Osteoblast (primary cell): ENCODE results near the gene RHOT2. TPM values are rescaled to one million over a fixed set of nuclear protein-coding genes. Genes with fewer than 3 reads are reported as not detected.
A peak's percentile ranks its signal among the peaks of the same experiment; 100 is the strongest.

ENCODE experiments used
- DNase-seq: peaks from one replicate; pipeline ENCODE4 v3.0.0; 2011; ENCODE audit warnings: low spot score, mixed read lengths; ENCODE audit not compliant: insufficient read length; ENCODE audit errors: missing footprints
- H2AFZ ChIP-seq: 2 replicates; pipeline ENCODE4 v1.6.0; 2011; ENCODE audit warnings: mild to moderate bottlenecking, low read length
- H3K27ac ChIP-seq: 2 replicates; pipeline ENCODE4 v1.5.1; 2011; ENCODE audit warnings: mild to moderate bottlenecking, low read depth, low read length, moderate library complexity
- H3K27me3 ChIP-seq: 2 replicates; pipeline ENCODE4 v1.6.0; 2012; ENCODE audit warnings: mild to moderate bottlenecking, control low read depth, inconsistent platforms, low read length, moderate library complexity; ENCODE audit not compliant: insufficient read depth
- H3K36me3 ChIP-seq: 2 replicates; pipeline ENCODE4 v1.5.1; 2011; ENCODE audit warnings: mild to moderate bottlenecking, low read length, control low read depth, moderate library complexity; ENCODE audit not compliant: insufficient read depth
- H3K4me1 ChIP-seq: 2 replicates; pipeline ENCODE4 v1.5.1; 2011; ENCODE audit warnings: mild to moderate bottlenecking, low read length, control low read depth, moderate library complexity; ENCODE audit not compliant: insufficient read depth
- H3K4me2 ChIP-seq: 2 replicates; pipeline ENCODE4 v1.6.0; 2011; ENCODE audit warnings: mild to moderate bottlenecking, low read length; ENCODE audit not compliant: insufficient read depth
- H3K4me3 ChIP-seq: fragments of 200-600 bp; sonication (generic); 3 replicates; pipeline ENCODE4 v1.5.1; 2012; ENCODE audit warnings: mild to moderate bottlenecking, low read length, inconsistent platforms; ENCODE audit not compliant: insufficient read depth
- H3K79me2 ChIP-seq: 2 replicates; pipeline ENCODE4 v1.6.0; 2012; ENCODE audit warnings: mild to moderate bottlenecking, low read length, control low read depth, inconsistent platforms; ENCODE audit not compliant: insufficient read depth
- H3K9me3 ChIP-seq: 2 replicates; pipeline ENCODE4 v1.5.1; 2011; ENCODE audit warnings: low read depth, low read length, control low read depth
- H4K20me1 ChIP-seq: 2 replicates; pipeline ENCODE4 v1.6.0; 2012; ENCODE audit warnings: mild to moderate bottlenecking, low read length, control low read depth; ENCODE audit not compliant: insufficient read depth
- CTCF ChIP-seq: IDR thresholded peaks from 2 replicates; pipeline ENCODE4 v1.5.1; 2011; ENCODE audit warnings: mild to moderate bottlenecking, low read depth, low read length, moderate library complexity; ENCODE audit errors: extremely low read depth
- total RNA-seq: library from RNA; depleted of rRNA; stranded (reverse); fragments of >200 nt; gene quantifications from 2 replicates; pipeline ENCODE4 v1.2.3, GENCODE V29; 2012

The RHOT2 gene
- total RNA-seq, 1 donor: 42.0 TPM

- no peak overlapping the region for H3K4me3 ChIP-seq
Observed at GRCh38 chr16:700684-701584, 33.0 kb downstream of the RHOT2 start.

GRCh38 chr16:702341-702740, 34.4 kb downstream of the RHOT2 start:
- Histone ChIP-seq H3K4me1 (no peaks in the 10 kb centered on the region), H3K36me3 (no peaks in the 10 kb centered on the region), H3K79me2 (no peaks in the 10 kb centered on the region), H3K27ac (no peak overlapping the region), H2AFZ (no peak overlapping the region), H3K4me3 (no peak overlapping the region), H3K27me3 (peaks cover 57% of the 10 kb centered on the region), H3K4me2 (no peak overlapping the region), H4K20me1 (peaks cover 15% of the 10 kb centered on the region), H3K9me3 (no peaks in the 10 kb centered on the region)
- no peak for DNase-seq
- no peak for TF ChIP-seq CTCF

More at GRCh38 chr16:700684-701584, 33.0 kb downstream of the RHOT2 start:
- no peaks in the 10 kb centered on the region for H3K36me3 ChIP-seq
- no peaks in the 10 kb centered on the region for H3K9me3 ChIP-seq
- no peak overlapping the region for H3K27ac ChIP-seq
- H4K20me1 ChIP-seq: peaks cover 14% of the 10 kb centered on the region
- peaks cover 50% of the 10 kb centered on the region for H3K27me3 ChIP-seq
- DNase-seq: peak; percentile 99
- no peak overlapping the region for H2AFZ ChIP-seq
- H3K4me2 ChIP-seq: no peak overlapping the region
- H3K4me1 ChIP-seq: no peaks in the 10 kb centered on the region
- no peaks in the 10 kb centered on the region for H3K79me2 ChIP-seq
- no peak for TF ChIP-seq CTCF

- H4K20me1 ChIP-seq: peaks cover 15% of the 10 kb centered on the region
- H3K36me3 ChIP-seq: no peaks in the 10 kb centered on the region
- no peaks in the 10 kb centered on the region for H3K9me3 ChIP-seq
- H3K4me1 ChIP-seq: no peaks in the 10 kb centered on the region
- no peaks in the 10 kb centered on the region for H3K79me2 ChIP-seq
- peaks cover 65% of the 10 kb centered on the region for H3K27me3 ChIP-seq
- H3K4me2 ChIP-seq: no peak overlapping the region
- H2AFZ ChIP-seq: no peak overlapping the region
- H3K27ac ChIP-seq: no peak overlapping the region
- DNase-seq: no peak
- H3K4me3 ChIP-seq: no peak overlapping the region
- TF ChIP-seq CTCF: no peak
Observed at GRCh38 chr16:703406-703805, 35.5 kb downstream of the RHOT2 start.

- Histone ChIP-seq H3K27me3 (peaks cover 69% of the 10 kb centered on the region), H3K27ac (no peak overlapping the region), H3K36me3 (no peaks in the 10 kb centered on the region), H2AFZ (no peak overlapping the region), H3K4me3 (no peak overlapping the region), H4K20me1 (peaks cover 15% of the 10 kb centered on the region), H3K9me3 (no peaks in the 10 kb centered on the region), H3K4me1 (no peaks in the 10 kb centered on the region), H3K4me2 (no peak overlapping the region), H3K79me2 (no peaks in the 10 kb centered on the region)
- no peak for TF ChIP-seq CTCF
- no peak for DNase-seq
Observed at GRCh38 chr16:704047-704446, 36.1 kb downstream of the RHOT2 start.
